GM21447 (cell line): ENCODE results near the gene CEP85.
"Not testable (repeated sequence)": the region's sequence is repeated elsewhere in the genome, so short reads cannot be mapped to it uniquely, and the experiment has no call there.

Experiments
- ATAC-seq: cut with Tn5 transposase; IDR thresholded peaks from one replicate; pipeline ENCODE4 v1.9.1; 2021; ENCODE audit not compliant: unreplicated experiment

The CEP85 gene

DNA sequence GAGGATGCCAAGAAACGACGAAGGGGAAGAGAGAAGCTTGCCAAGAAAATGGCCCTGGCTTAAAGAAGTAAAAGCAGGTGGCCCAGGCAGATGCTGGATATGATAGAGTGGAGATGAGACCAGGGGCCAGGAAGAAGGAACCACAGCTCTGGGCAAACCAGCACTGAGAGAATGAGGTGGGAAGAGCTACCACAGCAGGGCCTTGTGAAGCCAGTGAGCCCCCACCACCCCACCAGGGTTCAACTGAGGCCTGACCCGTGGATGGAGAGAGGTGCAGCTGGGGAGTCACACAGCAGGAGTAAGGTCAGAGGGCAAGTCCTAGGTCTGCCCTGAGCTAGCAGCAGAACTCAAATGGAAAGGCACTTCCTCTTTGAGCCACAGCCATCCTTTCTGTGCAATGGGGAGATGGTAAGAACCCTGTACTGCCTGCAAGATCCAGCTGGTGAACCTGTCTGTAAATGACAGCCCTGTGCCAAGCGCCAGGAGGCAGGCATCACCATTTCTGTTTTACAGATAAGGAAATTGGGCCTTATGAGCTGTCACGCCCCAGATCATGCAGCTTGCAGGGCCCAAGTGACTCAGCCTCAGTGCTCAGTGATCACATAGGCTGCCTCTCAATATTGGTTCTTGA is 54.4 kb downstream of the CEP85 start:
- no peak for ATAC-seq

GRCh38 chr1:26289158-26290059 is 55.4 kb downstream of the CEP85 start:
- ATAC-seq, result no peak

- ATAC-seq, result no peak
These were observed 56.3 kb downstream of the CEP85 start for GRCh38 chr1:26290122-26290881.

DNA sequence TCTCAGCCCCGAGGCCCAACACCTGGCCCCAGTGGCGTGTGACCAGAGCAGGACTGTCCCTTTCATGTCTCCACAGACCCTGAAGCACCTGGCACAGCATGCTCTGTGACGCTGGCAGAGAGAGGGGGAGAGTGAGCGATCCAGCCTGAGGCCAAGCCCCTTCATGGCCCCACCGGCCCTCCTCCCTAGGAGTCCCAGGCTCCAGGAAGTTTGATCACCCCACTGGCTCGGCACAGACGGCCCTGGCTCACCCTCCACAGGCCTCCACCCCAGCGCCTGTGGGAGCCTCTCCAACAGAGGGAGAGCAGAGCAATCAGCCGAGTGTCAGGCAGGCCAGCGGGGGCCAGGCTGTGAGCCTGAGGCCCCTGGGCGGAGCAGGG is 56.9 kb downstream of the CEP85 start:
- no peak for ATAC-seq

GRCh38 chr1:26291433-26291832 is 57.4 kb downstream of the CEP85 start:
- ATAC-seq, result no peak

GRCh38 chr1:26291939-26292338 is 57.9 kb downstream of the CEP85 start:
- ATAC-seq, result no peak

DNA sequence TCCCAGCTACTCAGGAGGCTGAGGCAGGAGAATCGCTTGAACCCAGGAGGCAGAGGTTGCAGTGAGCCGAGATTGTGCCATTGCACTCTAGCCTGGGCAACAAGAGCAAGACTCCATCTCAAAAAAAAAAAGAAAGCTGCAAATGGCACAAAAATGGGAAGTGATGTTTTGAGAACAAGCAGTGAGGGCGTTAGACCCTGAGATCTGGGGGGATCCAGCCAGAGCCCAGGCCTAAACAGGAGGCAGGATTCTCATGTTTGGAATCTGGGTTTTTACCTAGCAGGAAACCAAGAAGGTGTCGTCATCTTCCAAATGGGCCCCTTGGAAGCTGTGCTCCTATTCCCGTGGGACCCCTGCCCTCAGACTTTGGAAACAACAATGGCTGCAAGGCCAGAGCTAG is 58.7 kb downstream of the CEP85 start:
- not testable (repeated sequence) for ATAC-seq

DNA sequence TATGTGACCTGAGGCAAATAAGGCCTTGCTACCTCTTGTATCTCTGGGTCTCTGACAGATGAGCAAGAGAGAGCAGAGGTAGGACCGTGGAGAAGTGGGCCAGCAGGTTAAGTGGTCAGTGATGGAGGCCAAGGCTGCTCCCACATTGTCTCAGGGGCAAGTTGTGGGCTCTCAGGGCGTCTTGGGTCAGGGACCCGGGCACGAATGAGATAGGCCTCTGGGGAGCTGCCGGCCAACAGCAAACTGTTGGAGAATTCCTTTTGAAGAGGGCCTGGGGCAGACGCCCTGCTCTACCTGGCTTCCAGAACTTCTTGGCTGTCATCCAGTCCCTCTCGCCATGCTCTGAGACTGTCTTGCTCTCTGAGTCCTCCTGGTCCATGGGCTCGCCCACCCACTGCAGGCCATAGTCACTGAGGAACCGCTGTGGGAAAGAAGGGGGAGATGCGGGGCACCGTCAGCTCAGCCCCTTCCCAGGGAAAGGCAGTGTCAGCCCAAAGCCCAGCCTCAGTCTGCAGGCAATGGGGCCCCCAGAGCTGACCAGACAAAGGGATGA is 60.0 kb downstream of the CEP85 start:
- no peak for ATAC-seq

- ATAC-seq, result no peak
These were observed 61.5 kb downstream of the CEP85 start for GRCh38 chr1:26295194-26296138.

DNA sequence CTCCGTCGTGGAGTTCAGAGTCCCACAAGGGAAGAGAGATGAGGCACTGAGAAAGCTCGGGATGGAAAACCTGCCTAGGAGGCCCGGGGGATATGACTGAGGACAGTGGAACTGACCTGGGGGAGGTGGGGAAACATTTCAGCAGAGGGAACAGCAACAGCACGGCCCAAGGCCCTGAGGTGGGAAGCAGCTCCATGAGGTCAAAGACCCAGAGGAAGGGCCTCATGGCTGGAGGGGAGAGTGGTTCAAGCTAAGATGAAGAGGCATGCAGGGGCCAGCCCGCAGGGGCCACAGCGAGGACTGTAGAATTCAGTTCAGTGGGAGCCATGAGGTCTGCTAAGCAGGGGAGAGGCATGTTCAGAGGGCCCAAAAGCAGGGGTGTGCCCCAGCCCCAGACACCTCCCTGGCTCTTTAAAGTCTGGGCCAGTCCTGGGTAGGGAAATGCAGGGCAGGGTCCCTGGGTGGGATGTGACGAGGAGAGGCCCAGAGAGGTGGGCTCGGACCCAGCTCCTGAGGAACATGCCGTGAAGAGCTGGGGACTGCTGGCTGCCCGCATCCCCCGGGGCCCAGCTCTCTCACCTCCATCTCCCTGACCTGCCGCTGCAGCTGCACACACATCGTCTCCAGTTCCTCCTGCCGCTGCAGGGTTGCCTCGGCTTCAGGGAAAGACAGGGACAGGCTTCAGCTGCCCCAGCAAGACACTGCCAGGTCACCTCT is 62.5 kb downstream of the CEP85 start:
- no peak for ATAC-seq

DNA sequence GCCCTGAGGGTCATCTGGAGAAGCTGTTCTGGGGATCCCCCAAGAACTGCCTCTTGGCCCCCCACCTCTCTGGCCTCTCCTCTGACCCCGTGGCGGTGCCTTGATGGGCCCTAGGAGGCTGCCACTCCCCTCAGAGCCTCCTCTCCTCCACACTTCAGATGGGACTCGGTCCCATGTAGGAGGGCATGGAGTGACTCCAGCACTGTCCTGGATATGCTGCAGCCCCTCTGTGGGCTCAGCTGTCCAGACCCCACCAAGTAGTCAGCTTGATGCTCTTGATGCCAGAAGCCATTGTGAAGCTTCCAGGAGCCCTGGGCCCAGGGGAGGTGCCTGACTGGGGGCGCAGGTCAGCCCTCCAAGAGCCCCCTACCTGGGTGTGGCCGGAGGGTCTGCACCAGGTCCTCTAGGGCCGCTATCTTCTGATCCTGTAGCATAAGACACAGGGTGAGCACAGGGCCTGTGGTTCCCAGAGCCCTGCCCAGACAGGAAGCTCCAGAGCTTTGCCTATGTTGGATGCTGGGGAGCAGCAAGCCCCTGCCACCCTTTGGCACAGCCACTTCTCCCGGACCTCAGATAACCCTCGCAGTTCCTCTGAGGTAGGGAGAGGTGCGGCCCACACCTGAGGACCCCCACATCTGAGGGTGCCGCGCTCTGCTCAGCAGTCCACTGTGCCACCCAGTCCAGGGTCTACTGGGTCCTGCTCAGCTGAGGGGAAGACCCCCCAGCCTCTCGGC is 63.2 kb downstream of the CEP85 start:
- ATAC-seq, result no peak

GRCh38 chr1:26297791-26298124 is 63.8 kb downstream of the CEP85 start:
- ATAC-seq, result no peak

GRCh38 chr1:26300578-26301275 is 66.7 kb downstream of the CEP85 start:
- ATAC-seq, result no peak

DNA sequence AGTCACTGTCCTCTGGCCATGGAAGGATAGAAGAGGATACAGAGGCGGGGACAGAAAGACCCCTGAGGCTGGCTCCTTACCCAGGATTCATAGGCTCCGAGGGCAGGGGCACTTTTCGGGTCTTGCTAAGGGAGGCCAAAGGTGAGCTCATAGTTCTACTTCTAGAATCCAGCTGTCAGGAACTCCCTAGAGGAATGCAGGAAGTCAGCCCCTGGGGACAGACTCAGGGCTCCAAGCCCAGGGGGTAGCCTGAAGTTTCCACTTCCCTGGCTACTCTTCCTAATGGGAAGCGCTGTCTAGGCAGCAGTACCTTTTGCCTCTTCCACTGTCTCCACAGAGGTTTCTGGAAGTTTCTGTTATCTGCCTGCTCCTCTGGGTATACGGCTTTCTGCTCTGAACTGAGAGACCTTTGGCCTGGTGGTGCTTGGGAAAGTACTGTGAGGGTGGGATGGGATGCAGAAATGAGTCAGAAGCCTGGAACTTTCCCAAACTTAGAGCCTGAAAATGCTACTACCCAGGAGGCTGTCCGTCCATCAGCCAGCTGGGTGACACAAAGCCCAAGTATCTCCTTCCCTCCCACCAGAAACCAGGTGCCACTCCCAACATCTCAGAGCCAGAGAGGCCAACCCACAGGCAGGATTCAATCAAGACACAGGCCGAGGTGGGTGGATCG is 68.9 kb downstream of the CEP85 start:
- no peak for ATAC-seq

GRCh38 chr1:26305667-26306289 is 71.8 kb downstream of the CEP85 start:
- ATAC-seq, result no peak

- ATAC-seq, result peak; percentile 95
These were observed 72.6 kb downstream of the CEP85 start, which contains the start of gene UBXN11 for GRCh38 chr1:26306290-26307229. Gene UBXN11, minus strand, starts transcription at chr1:26306636. Its CDS starts 3,753 bp downstream, at chr1:26302883.
